ENCODE measurements around the gene POLR2M. TPM values are rescaled to one million over a fixed set of nuclear protein-coding genes. Genes with fewer than 3 reads are reported as not detected.

POLR2M gene
- total and polyA plus RNA-seq, 2 donors (not counting 1 experiment from before 2014, with no cell fraction given): 17.0 to 67.4 TPM

DNA sequence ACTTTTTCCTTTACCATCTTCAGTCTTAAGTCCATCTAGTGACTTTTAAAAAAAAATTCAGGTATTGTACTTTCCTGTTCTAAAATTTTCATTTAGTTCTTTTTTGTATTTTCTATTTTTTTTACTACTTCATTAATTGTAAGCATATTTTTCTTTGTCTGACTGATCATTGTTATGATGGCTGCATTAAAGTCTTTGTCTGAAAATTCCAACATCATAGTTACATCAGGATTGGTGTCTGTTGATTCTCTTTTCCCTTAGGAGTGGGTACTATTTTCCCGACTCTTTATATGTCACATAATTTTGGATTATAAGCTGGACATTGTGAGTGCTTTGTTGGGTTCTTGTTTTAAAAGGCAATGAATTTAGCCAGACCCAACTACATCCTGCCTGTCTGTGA is 34.9 kb upstream of the POLR2M start:
- ChIA-PET CTCF (no interaction called here), POLR2A (no interaction called here)
- H3K4me3 ChIP-seq (ENCODE audit: control extremely low read depth in 1 of 5, extremely low read depth in 1 of 5, insufficient read depth in 1 of 5, low read depth in 2 of 5, low read length in 4 of 5): no peak overlapping the region
- Mint-ChIP-seq H3K4me1 (no peaks in the 10 kb centered on the region), H3K27ac (no peak overlapping the region), H3K4me3 (no peak overlapping the region), H3K9me3 (ENCODE audit: insufficient read depth) (no peaks in the 10 kb centered on the region), H3K27me3 (peaks cover 29% of the 10 kb centered on the region)
- H3K4me1 ChIP-seq (ENCODE audit: control insufficient read depth in 2 of 2, insufficient read depth in 2 of 2, low read length in 2 of 2): no peaks in the 10 kb centered on the region
- no peak overlapping the region for H3K27ac ChIP-seq (ENCODE audit: low read length in 2 of 2)
- H3K79me2 ChIP-seq (ENCODE audit: control insufficient read depth, insufficient read depth, low read length): no peaks in the 10 kb centered on the region
- ATAC-seq (ENCODE audit: low read depth) (no peak), DNase-seq (no peak)
- WGBS (ENCODE audit: insufficient coverage): no CpG with 5 or more reads among the region's 1 CpG
- H3K36me3 ChIP-seq (replicated peaks in 1 of 2; ENCODE audit: control extremely low read depth in 1 of 2, control insufficient read depth in 1 of 2, extremely low read depth in 1 of 2, insufficient read depth in 2 of 2, low read length in 1 of 2): no peaks in the 10 kb centered on the region
- no peak overlapping the region for H2AFZ ChIP-seq (ENCODE audit: insufficient read depth, low read depth, low read length, poor library complexity, severe bottlenecking)
- no peaks in the 10 kb centered on the region for H4K20me1 ChIP-seq (ENCODE audit: control insufficient read depth, insufficient read depth, low read length, poor library complexity, severe bottlenecking)
- H3K9me3 ChIP-seq (ENCODE audit: control extremely low read depth in 1 of 3, control insufficient read depth in 2 of 3, insufficient read depth in 1 of 3, low read length in 2 of 3): no peaks in the 10 kb centered on the region
- H3K9ac ChIP-seq (ENCODE audit: low read length): no peak overlapping the region
- TF ChIP-seq EZH2 (IDR thresholded peaks at IDR 0.05; ENCODE audit: borderline replicate concordance, insufficient read depth, low read depth, low read length, poor library complexity, severe bottlenecking) (no peak), CTCF (IDR thresholded peaks at IDR 0.05) (no peak)
- no peaks in the 10 kb centered on the region for H3K27me3 ChIP-seq (replicated peaks in 1 of 4; ENCODE audit: control extremely low read depth in 1 of 4, control insufficient read depth in 3 of 4, insufficient read depth in 4 of 4, low read length in 3 of 4)
- no peak overlapping the region for H3K4me2 ChIP-seq (replicated peaks; ENCODE audit: low read depth, low read length, poor library complexity, severe bottlenecking)
- intact Hi-C loops (cut with micrococcal nuclease): no loop called here

GRCh38 chr15:57675481-57676181 is 30.9 kb upstream of the POLR2M start:
- H2AFZ ChIP-seq (ENCODE audit: insufficient read depth, low read depth, low read length, poor library complexity, severe bottlenecking): no peak overlapping the region
- H3K27me3 Mint-ChIP-seq: peaks cover 22% of the 10 kb centered on the region
- no peaks in the 10 kb centered on the region for H3K4me1 ChIP-seq (ENCODE audit: control insufficient read depth in 2 of 2, insufficient read depth in 2 of 2, low read length in 2 of 2)
- no peaks in the 10 kb centered on the region for H3K9me3 ChIP-seq (ENCODE audit: control extremely low read depth in 1 of 3, control insufficient read depth in 2 of 3, insufficient read depth in 1 of 3, low read length in 2 of 3)
- H3K4me1 Mint-ChIP-seq: no peaks in the 10 kb centered on the region
- intact Hi-C loops (cut with micrococcal nuclease): no loop called here
- no peaks in the 10 kb centered on the region for H3K27me3 ChIP-seq (replicated peaks in 1 of 4; ENCODE audit: control extremely low read depth in 1 of 4, control insufficient read depth in 3 of 4, insufficient read depth in 4 of 4, low read length in 3 of 4)
- H4K20me1 ChIP-seq (ENCODE audit: control insufficient read depth, insufficient read depth, low read length, poor library complexity, severe bottlenecking): no peaks in the 10 kb centered on the region
- no peak overlapping the region for H3K27ac ChIP-seq (ENCODE audit: low read length in 2 of 2)
- ATAC-seq (ENCODE audit: low read depth) (no peak), DNase-seq (no peak)
- H3K79me2 ChIP-seq (ENCODE audit: control insufficient read depth, insufficient read depth, low read length): no peaks in the 10 kb centered on the region
- no peak for TF ChIP-seq EZH2 (IDR thresholded peaks at IDR 0.05; ENCODE audit: borderline replicate concordance, insufficient read depth, low read depth, low read length, poor library complexity, severe bottlenecking)
- no peak for TF ChIP-seq CTCF (IDR thresholded peaks at IDR 0.05)
- 97% methylated on average over 5 of the region's 9 CpGs for WGBS (ENCODE audit: insufficient coverage)
- no peak overlapping the region for H3K9ac ChIP-seq (ENCODE audit: low read length)
- no peak overlapping the region for H3K4me3 ChIP-seq (ENCODE audit: control extremely low read depth in 1 of 5, extremely low read depth in 1 of 5, insufficient read depth in 1 of 5, low read depth in 2 of 5, low read length in 4 of 5)
- ChIA-PET CTCF (no interaction called here), POLR2A (no interaction called here)
- no peak overlapping the region for H3K4me2 ChIP-seq (replicated peaks; ENCODE audit: low read depth, low read length, poor library complexity, severe bottlenecking)
- no peaks in the 10 kb centered on the region for H3K36me3 ChIP-seq (replicated peaks in 1 of 2; ENCODE audit: control extremely low read depth in 1 of 2, control insufficient read depth in 1 of 2, extremely low read depth in 1 of 2, insufficient read depth in 2 of 2, low read length in 1 of 2)
- no peaks in the 10 kb centered on the region for H3K9me3 Mint-ChIP-seq (ENCODE audit: insufficient read depth)
- no peak overlapping the region for H3K4me3 Mint-ChIP-seq
- no peak overlapping the region for H3K27ac Mint-ChIP-seq

All from B cell (primary cell).